ENCODE measurements around the gene PPP3CA. TPM values are rescaled to one million over a fixed set of nuclear protein-coding genes. Genes with fewer than 3 reads are reported as not detected.
"Not testable (repeated sequence)": the region's sequence is repeated elsewhere in the genome, so short reads cannot be mapped to it uniquely, and the experiment has no call there.

Gene PPP3CA
- total RNA-seq, 2 donors from 2014 or later = 42.6 to 50.2 TPM

DNA sequence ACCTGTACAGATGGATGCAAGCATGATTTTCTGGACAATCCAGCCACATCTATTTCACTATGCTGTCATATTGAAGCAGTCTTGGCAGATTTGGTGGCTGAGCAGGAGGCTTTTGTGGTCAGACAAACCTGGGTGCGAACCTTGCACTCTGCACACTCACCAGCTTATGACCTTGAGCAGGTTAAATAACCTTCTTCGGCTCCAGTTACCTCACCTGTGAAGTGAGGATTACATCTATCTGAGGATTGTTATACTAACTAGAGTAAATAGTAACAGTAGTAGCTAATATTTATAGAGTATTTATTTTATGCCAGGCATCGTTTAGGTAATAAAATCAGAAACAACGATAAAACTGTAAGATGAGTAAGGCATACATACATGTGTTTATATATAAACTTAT is 150.0 kb downstream of the PPP3CA start:
- DNase-seq (ENCODE audit: low spot score) (no peak), ATAC-seq (no peak)
- no peaks in the 10 kb centered on the region for H3K36me3 Mint-ChIP-seq
- no peak overlapping the region for H3K4me3 Mint-ChIP-seq
- peaks cover 46 to 55% of the 10 kb centered on the region in 2 donors for H3K4me1 Mint-ChIP-seq (ENCODE audit: low read depth in 2 of 2)
- H3K27me3 Mint-ChIP-seq = no peaks in the 10 kb centered on the region
- H3K9me3 Mint-ChIP-seq = no peaks in the 10 kb centered on the region
- H3K27ac Mint-ChIP-seq = no peak overlapping the region

DNA sequence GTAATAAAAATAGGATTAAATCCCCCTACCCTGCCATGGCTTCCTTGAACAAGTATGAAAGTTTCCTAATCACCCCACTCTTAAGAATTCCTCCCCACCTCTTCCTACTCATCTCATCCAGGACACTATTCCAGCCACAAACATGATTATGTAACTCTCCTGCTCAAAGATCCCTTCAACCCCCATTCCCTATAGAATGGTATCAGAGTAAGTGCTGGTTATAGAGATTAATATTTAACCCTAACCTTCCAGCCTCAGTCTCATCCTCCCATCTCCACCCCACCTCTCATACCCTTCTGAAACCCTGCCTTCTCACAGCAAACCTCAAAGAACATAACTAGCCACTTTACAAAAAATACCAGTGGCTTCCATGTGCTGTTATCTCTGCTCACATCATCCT is 155.1 kb downstream of the PPP3CA start:
- no peak for ATAC-seq
- peak overlapping the region; percentile 26 to 48 for H3K27ac Mint-ChIP-seq
- H3K4me1 Mint-ChIP-seq (ENCODE audit: low read depth in 2 of 2) = peaks cover 25 to 36% of the 10 kb centered on the region in 2 donors

DNA sequence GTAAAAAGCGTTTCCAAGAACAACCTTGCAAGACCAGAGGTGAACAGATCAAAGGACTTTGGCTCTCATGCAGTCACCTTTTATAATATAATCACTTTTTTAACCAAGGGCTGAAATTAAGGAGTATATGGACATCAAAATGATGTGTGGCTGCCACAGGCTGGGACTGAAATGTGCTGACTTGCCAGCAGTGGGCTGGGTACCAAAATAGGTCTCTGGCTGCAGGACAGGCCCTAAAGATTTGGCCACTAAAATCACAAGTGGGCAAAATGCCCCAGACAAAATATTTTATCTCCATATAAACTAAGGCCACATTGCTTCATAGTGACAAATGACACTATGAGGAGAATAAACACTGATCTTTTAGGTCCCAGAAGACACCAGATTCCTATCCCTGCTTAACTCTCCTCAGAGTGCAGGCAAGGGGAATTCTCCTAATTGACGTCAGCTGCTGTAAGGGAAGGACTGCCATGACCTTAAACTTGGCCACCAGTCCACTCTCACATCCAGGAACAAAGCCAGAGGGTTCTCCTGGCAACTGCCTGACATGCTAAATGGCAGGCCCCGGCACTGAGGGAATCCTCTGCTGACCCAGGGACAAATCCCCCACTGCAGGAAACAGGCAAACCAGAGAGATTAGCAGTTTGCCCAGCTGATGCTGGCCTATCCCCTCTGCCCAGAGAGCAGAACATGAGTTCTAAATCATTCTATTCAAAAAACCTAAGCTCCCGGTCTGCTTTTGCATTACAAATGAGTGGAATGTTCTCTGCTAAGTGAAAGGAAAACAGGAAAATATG is 155.8 kb downstream of the PPP3CA start:
- no peaks in the 10 kb centered on the region for H3K36me3 Mint-ChIP-seq
- H3K4me1 Mint-ChIP-seq (ENCODE audit: low read depth in 2 of 2) = peaks cover 19 to 35% of the 10 kb centered on the region in 2 donors
- no peaks in the 10 kb centered on the region for H3K9me3 Mint-ChIP-seq
- DNase-seq (ENCODE audit: low spot score) (no peak), ATAC-seq (no peak)
- no peak overlapping the region for H3K4me3 Mint-ChIP-seq
- H3K27ac Mint-ChIP-seq = peak overlapping the region in 1 of 2 donors; percentile 48
- H3K27me3 Mint-ChIP-seq = no peaks in the 10 kb centered on the region

More for the DNA sequence above, 155.1 kb downstream of the PPP3CA start:
- Mint-ChIP-seq H3K4me3 (no peak overlapping the region), H3K36me3 (no peaks in the 10 kb centered on the region), H3K9me3 (no peaks in the 10 kb centered on the region), H3K27me3 (no peaks in the 10 kb centered on the region)
- no peak for DNase-seq (ENCODE audit: low spot score)

DNA sequence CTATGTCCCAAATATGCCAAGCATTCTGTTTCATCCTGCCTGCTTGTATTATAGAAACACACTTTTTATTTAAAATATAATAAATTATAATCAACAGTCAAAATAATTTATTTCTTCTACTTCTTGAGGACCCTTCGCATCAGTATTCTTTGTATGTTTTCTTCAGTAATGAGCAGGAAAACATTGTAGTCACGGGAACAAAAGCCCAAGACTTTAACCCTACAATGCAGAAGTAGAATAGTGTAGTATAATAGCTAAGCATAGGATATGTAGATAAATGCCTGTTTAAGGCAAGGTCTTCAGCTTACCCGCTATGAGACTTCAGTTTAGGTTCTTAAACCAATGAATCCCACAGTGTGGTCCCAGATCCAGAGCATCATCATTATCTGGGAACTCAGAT is 156.6 kb downstream of the PPP3CA start:
- Mint-ChIP-seq H3K4me3 (no peak overlapping the region), H3K4me1 (ENCODE audit: low read depth in 2 of 2) (peaks cover 19 to 32% of the 10 kb centered on the region in 2 donors), H3K27me3 (no peaks in the 10 kb centered on the region), H3K9me3 (no peaks in the 10 kb centered on the region), H3K27ac (peak overlapping the region in 1 of 2 donors; percentile 48), H3K36me3 (no peaks in the 10 kb centered on the region)
- DNase-seq (ENCODE audit: low spot score) (no peak), ATAC-seq (no peak)

DNA sequence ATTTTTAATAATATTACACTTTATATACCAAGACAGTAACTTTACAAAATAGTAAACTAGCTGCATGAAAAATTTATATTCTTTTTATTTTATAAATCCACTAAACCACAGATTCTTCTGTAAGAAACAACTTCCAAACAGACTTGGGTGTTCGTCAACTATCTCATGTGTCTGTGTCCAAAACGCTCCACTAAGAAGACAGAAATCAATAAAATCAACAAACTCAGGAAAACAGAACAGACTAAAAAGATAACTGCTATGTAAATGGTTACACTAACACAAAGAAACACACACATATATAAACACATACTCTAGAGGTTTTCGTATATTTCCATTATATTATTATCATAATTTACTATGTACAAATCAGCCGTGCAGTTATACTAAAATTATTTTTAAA is 158.4 kb downstream of the PPP3CA start:
- DNase-seq (ENCODE audit: low spot score) = no peak
- Mint-ChIP-seq H3K36me3 (no peaks in the 10 kb centered on the region), H3K27me3 (no peaks in the 10 kb centered on the region), H3K27ac (no peak overlapping the region), H3K4me3 (no peak overlapping the region), H3K9me3 (no peaks in the 10 kb centered on the region), H3K4me1 (ENCODE audit: low read depth in 2 of 2) (peaks cover 27 to 37% of the 10 kb centered on the region in 2 donors)
- ATAC-seq = no peak

DNA sequence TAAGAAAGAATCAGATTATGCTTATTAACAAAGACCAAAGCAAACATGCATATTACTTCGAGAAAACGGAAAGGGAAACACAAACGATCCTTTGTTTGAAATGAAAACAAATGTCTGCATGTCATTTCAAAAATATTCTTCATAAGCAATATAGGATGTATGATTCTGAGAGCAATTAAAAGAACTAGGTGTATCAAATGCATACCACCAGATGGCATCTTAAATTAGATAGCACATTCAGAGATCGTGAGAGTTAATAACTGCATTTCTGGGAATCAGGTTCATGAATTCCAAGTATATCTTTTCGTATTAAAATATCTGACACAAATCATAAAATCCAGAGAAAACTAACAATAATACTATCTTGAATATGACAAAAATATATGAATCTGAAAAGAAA is 159.5 kb downstream of the PPP3CA start:
- Mint-ChIP-seq H3K9me3 (no peaks in the 10 kb centered on the region), H3K36me3 (peaks cover 2% of the 10 kb centered on the region), H3K27me3 (no peaks in the 10 kb centered on the region), H3K4me3 (no peak overlapping the region), H3K27ac (peak overlapping the region in 1 of 2 donors; percentile 40), H3K4me1 (ENCODE audit: low read depth in 2 of 2) (peaks cover 36 to 44% of the 10 kb centered on the region in 2 donors)
- ATAC-seq (no peak), DNase-seq (ENCODE audit: low spot score) (no peak)

DNA sequence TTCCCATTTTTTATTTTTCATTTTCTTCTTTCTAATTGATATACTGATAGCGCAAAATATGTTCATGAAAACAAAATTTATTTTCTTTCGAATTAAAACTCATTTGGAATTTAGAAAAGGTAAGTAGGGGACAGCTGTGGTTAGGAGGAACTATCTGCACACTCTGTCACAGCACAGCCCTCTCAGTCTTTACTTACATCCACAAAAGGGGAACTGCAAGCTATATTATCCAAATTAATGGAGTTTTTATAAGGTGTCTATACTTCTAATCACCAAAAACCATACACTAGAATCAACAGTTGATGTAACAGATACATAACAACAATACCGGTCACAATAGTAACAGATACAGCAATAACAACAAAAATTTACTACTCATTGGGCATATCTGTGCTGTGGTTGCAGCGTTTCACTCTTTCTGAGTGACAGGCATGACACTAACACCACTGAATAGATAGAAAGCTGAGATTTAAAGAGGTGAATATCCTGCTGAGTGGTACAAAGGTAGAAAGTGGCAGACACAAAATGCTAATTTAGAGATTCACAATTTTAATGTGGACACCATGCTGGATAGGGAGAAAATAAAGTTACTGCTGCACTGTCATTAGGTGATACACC is 160.7 kb downstream of the PPP3CA start:
- H3K27ac Mint-ChIP-seq = no peak overlapping the region

DNA sequence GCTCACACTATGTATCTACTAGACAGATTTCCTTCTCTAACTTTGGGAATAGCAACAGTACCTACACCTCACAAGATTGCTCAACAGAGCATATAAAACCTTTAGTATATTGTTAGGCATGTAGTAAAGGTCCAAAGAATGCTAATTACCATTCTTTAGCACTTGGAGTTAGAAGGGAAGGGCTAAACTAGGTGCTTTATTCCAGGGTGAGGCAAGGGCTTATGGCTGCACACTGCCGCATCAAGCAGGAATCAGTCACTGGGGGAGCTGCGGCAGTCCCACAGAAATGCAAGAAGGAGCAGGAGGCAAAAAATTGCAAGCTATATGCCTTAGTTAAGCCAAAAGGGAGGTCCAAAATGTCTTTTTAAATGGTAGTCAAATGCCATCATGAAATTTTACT is 162.7 kb downstream of the PPP3CA start:
- Mint-ChIP-seq H3K4me1 (ENCODE audit: low read depth in 2 of 2) (peaks cover 30 to 37% of the 10 kb centered on the region in 2 donors), H3K27me3 (no peaks in the 10 kb centered on the region), H3K4me3 (no peak overlapping the region), H3K27ac (no peak overlapping the region), H3K9me3 (no peaks in the 10 kb centered on the region), H3K36me3 (peaks cover 12% of the 10 kb centered on the region)
- DNase-seq (ENCODE audit: low spot score) = no peak
- no peak for ATAC-seq

More for the DNA sequence above, 160.7 kb downstream of the PPP3CA start:
- no peaks in the 10 kb centered on the region for H3K27me3 Mint-ChIP-seq
- no peaks in the 10 kb centered on the region for H3K9me3 Mint-ChIP-seq
- ATAC-seq = no peak
- DNase-seq (ENCODE audit: low spot score) = no peak
- no peak overlapping the region for H3K4me3 Mint-ChIP-seq
- H3K36me3 Mint-ChIP-seq = peaks cover 12% of the 10 kb centered on the region
- peaks cover 33 to 43% of the 10 kb centered on the region in 2 donors for H3K4me1 Mint-ChIP-seq (ENCODE audit: low read depth in 2 of 2)

DNA sequence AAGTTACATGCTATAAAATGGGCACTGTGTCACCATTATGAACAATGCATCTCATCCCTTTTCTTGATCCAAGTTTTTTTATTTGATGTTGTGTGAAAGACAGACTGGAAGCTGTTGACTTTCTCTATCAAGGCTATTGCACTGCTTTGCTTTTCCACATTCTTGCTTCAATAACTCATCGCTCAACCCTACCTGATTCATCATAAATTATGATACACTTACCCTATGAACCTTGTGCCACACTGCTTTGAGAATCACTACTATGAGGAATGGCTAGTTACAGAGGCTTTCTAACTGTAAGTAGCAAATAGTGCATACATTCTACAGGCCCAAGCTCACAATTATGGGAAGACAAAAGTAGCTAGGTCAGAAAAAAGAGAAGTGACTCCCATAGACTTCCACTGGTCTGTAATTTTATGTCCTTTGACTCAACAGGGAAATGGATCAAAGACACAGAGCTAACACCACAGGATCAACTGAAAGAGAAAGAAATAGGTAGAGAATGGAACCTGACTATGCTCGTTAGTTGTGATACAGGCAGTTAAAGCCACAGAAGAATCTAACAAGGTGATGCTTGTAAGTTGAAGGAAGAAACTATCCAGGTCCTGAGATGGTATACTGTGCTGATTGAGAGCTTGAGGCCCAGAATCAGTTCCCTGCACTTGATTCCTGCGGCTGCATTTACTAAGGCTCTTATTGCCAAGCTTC is 163.5 kb downstream of the PPP3CA start:
- Mint-ChIP-seq H3K36me3 (peaks cover 12% of the 10 kb centered on the region), H3K4me1 (ENCODE audit: low read depth in 2 of 2) (peaks cover 28 to 35% of the 10 kb centered on the region in 2 donors), H3K27me3 (no peaks in the 10 kb centered on the region), H3K9me3 (no peaks in the 10 kb centered on the region), H3K27ac (no peak overlapping the region), H3K4me3 (no peak overlapping the region)
- ATAC-seq = no peak
- no peak for DNase-seq (ENCODE audit: low spot score)

DNA sequence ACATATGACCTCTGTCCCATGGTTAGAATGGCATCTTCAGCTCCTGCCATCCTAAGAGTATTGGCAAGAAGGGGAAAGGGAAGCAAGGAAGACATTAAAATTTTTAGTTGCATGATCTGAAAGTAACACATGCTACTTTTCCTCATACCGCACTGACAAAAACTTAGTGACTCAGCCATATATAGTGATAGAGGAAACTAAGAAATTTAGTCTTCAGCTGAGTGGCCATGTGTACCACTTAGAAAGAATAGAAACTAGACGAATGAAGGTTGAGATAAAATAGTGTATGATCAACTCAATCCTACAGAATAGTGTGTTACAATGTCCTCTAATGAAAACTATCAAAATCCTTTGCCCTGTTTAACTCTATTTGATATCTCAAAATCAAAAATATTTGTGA is 164.1 kb downstream of the PPP3CA start:
- peaks cover 34 to 38% of the 10 kb centered on the region in 2 donors for H3K4me1 Mint-ChIP-seq (ENCODE audit: low read depth in 2 of 2)
- H3K4me3 Mint-ChIP-seq = no peak overlapping the region
- ATAC-seq = peak in 1 of 2 donors; percentile 51
- H3K36me3 Mint-ChIP-seq = peaks cover 12% of the 10 kb centered on the region
- no peaks in the 10 kb centered on the region for H3K27me3 Mint-ChIP-seq
- no peaks in the 10 kb centered on the region for H3K9me3 Mint-ChIP-seq
- no peak overlapping the region for H3K27ac Mint-ChIP-seq
- no peak for DNase-seq (ENCODE audit: low spot score)

DNA sequence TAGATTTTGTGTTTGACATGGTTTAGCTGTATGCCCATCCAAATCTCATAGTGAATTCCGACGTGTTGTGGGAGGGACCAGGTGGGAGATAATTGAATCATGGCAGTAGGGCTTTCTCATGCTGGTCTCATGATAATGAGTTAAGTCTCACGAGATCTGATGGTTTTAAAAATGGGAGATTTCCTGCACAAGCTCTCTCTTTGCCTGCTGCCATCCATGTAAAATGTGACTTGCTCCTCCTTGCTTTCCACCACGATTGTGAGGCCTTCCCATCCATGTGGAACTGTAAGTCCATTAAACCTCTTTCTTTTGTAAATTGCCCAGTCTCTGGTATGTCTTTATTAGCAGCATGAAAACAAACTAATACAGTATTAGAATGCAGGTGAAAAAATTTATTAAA is 164.6 kb downstream of the PPP3CA start:
- Mint-ChIP-seq H3K36me3 (peaks cover 12% of the 10 kb centered on the region), H3K4me1 (ENCODE audit: low read depth in 2 of 2) (peaks cover 34 to 38% of the 10 kb centered on the region in 2 donors)
- H3K27ac Mint-ChIP-seq; H3K9me3 Mint-ChIP-seq; H3K27me3 Mint-ChIP-seq; DNase-seq (ENCODE audit: low spot score); H3K4me3 Mint-ChIP-seq; ATAC-seq: not testable (repeated sequence)

DNA sequence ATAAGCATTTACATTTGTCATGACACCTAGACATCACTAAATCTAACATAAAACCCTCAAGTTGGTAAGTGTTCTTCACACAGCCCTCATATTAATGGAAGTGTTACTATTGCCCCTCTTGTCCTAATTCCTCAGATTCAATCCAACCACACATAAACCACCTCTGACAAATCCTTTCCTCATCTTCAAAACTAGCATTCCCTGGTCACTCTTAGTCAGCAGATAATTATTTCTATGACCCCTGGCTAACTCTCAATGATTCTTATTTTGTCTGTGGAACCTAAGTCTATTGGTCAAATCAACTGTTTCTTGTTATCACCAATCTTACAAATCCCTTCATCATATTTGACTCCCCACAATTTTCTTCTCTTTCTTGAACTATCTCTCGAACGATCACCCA is 168.6 kb downstream of the PPP3CA start:
- ATAC-seq = no peak
- Mint-ChIP-seq H3K4me3 (no peak overlapping the region), H3K9me3 (no peaks in the 10 kb centered on the region), H3K4me1 (ENCODE audit: low read depth in 2 of 2) (peaks cover 38 to 39% of the 10 kb centered on the region in 2 donors), H3K36me3 (peaks cover 12% of the 10 kb centered on the region), H3K27ac (no peak overlapping the region), H3K27me3 (no peaks in the 10 kb centered on the region)
- no peak for DNase-seq (ENCODE audit: low spot score)

DNA sequence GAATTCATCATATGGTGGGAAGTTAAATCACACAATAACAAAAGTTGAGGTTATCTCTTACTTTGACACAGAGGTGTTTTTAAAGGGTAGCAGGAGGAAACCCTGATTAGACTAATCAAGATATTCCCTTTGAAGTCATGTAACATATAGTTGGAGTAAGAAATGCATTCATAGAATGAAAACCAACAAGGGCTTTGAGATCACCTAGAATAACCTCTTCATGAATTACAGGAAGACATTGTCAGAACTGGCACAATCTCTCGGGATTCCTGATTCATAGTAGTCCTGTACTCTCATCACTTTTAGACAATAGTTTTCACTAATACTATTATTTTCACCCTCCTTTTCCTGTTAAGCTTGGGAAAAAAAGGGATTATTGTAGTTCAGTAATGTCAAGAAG is 170.2 kb downstream of the PPP3CA start:
- H3K36me3 Mint-ChIP-seq = peaks cover 2% of the 10 kb centered on the region
- H3K27me3 Mint-ChIP-seq = no peaks in the 10 kb centered on the region
- H3K4me1 Mint-ChIP-seq (ENCODE audit: low read depth in 2 of 2) = peaks cover 32% of the 10 kb centered on the region in 2 donors
- no peaks in the 10 kb centered on the region for H3K9me3 Mint-ChIP-seq
- no peak overlapping the region for H3K4me3 Mint-ChIP-seq
- no peak for ATAC-seq
- DNase-seq (ENCODE audit: low spot score) = no peak
- H3K27ac Mint-ChIP-seq = no peak overlapping the region

Measured in natural killer cell treated with Interleukin-12 subunit alpha and Interleukin-12 subunit beta and Interleukin-15 and Interleukin-18, amount 100 ng/mL, for 72 hours (primary cell).